NCI-H774 (cell line): ENCODE data around the gene HDAC4.

Experiments
- DNase-seq: peaks from one replicate; lab custom pipeline; 2025; lab: John Stamatoyannopoulos, UW

HDAC4 gene

DNA sequence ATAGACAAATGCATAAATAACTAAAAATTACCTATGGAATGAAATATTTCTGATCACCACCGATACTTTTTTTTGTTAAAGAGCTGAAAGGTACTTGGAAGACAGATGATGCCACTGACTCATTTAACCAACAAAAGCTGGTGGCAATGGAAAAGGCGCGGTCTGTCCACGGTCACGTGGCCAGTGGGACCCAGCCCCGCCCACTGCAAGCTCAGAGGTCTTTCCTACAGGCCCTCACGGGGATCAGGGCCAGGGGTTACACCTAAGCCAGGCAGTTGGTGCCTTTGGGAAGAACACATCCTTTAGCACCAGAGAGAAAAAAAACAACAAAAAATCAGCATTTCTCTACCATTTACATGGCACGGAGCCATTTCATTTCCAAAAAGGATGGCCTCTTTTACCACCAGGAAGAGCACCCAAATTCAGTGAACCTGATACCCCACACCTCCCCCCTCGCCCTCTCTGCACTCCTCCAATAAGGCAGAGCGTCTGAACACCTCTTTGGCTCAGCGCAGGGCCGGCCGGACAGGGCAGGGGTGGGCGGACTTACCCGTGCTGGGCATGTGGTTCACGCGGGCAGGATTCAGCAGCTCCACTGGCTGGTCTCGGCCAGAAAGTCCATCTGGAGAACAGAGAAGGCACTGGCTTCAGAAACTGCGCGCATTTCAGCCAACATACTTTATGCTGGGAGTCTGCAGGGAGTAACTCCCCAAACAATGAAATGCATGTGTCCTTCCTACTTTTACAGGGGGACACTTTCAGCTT lies 164.6 kb downstream of the HDAC4 start:
- DNase-seq, result no peak

DNA sequence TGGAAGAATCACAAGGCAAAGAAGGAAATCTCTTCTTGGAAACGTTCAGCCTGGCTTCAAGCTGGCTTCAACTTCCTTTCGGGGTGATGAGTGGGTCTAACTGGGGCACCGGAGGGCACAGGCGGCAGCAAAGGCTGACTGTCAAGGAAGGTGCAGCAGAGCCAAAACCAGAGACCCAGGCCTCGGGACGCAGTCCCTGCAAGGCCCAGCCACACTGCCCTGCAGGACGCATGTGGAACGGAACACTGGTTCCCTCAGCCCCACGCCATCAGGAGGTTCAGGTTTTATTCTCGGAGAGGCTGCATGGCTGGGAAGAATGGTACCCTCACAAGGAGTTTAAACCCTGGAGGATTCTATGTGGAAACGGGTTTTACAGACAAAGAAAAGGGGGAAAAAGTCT lies 165.5 kb downstream of the HDAC4 start:
- DNase-seq, result no peak

DNA sequence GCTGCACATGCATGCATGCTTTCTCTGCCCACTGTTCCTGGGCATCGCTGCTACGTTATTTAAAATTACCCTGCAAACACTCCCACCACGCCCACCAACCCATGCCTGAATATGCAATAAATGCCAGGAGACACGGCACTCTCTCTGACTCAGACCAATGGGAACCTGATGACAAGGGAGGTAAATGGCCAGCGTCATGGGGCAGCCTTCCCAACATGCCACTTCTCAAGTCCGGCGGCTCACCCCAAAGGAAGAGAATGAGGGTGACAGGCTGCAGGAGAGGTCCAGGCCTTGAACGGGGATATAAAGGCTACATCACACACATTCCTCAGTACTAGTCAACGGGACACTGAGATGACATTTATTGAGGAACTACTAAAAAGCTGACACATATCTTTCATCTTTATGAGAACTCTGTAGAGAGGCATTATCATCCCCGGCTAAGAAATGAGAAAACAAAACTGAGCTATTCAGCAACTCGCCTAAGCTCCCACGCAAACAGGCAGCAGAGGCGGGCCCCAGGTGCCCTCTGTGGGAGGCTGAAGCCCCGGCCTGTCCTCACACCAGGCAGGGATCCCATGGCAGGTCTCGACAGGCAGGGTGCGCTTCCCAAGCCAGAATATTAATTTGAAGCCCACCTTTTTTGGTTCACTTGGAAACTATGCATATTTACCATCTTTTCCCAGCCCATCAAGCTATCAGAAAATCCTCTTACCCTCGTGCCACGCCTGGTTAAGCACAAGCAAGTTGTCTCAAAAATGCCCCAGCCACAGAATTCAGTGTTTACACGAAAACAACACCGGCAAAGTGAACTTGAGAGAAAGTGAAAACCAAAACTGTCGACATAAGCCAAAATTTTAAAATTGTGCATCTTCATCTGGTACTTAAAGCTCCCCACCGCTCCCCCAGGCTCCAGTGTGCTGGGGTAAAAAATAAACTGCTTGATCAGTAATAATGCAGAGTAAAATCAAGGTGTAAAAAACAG lies 166.3 kb downstream of the HDAC4 start:
- DNase-seq, result no peak

DNA sequence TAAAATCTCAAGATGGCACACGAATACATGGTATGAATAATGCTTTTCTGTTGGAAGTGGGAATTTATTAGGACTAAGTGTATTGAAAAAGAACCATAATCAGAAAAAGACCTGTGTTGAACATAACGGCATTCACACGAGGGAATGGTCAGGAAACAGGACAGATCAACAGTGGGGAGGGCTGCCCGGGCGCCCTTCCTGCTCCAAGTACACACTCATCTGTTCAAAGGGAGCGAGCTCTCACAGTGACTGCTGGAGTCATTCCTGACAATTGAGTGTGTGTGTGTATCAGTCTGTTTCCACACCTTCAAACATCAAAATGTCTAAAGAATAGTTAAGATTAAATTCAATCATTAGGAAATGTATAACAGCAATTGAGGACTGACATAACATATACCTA lies 167.2 kb downstream of the HDAC4 start:
- no peak for DNase-seq

DNA sequence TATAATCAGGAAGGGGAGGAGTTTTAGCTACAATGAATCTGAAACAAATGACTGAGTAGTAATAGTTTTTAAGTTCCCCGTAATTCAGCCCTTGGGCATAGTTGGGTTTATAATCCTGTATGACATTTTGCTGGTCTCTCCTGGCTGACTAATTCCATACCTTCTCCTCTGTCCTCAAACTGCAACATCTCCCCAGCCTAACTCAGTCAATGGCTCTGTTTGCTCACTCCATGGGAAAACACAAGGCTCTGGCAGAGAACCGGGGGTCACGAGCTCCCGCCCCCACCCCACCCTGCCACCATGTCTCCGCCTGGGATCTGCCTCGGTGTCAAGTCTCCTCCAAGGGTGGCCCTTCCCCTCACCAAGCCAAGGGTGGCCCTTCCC lies 168.6 kb downstream of the HDAC4 start:
- no peak for DNase-seq

DNA sequence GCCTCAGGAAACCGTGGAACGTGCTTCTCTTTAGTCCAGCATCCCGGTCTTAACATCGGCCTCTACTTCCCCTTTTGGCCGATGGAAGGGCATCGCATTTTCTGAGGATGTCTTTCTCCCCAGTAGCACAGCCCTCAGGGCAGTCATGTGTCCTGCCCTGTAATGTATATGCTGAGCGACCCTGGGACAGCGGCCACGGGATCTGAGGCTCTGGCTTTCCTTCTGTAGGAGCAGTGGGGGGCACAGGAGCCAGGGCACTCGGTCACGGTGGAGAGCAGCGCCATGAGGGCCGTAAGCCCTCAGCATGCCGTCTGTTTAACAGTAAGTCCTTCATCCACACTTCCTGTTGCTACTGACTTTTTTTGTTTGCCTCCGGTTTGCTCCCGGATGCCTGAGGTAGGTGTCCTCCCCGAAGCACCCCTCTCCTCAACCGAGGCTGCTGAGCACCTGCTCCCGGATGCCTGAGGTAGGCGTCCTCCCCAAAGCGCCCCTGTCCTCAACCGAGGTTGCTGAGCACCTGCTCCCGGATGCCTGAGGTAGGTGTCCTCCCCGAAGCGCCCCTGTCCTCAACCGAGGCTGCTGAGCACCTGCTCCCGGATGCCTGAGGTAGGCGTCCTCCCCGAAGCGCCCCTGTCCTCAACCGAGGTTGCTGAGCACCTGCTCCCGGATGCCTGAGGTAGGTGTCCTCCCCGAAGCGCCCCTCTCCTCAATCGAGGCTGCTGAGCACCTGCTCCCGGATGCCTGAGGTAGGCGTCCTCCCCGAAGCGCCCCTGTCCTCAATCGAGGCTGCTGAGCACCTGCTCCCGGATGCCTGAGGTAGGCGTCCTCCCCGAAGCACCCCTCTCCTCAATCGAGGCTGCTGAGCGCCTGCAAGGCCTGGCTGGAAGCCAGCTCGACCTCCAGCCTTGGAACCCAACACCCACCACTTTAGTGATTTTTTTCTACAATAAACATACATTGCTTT lies 169.3 kb downstream of the HDAC4 start:
- DNase-seq, result no peak

DNA sequence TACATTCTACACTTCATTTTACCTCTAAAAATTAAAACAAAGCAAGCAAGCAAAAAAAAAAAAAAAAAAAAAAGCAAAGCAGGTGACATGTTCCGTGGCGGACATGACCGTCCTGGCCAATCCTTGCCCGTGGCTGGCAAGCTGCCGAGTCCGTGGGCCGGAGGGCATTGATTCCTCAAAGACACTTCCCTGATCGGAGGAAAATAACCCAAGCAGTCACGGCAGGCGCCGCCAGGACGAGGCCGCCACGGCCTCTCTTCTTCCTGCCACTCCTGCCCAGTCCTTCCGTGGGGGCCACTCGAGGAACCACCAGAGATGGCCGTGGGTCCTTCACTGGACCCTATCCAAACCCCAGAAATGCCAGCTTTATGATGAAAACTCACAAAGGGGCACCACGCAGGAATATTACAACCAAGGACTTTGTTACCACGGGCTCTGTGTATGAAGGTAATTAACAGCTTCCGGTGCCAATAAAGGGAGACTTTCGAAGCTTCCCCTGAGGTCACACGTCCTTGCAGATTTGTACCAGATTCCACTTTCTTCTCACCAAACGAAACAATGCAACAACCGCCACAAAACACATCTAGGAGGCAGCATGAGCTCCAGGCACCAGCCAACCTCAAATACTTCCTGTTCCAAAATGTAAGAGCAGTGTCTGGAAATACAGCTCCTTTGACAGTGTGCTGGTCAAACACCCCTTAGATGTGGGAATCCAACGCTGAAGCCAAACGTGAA lies 170.3 kb downstream of the HDAC4 start:
- no peak for DNase-seq

DNA sequence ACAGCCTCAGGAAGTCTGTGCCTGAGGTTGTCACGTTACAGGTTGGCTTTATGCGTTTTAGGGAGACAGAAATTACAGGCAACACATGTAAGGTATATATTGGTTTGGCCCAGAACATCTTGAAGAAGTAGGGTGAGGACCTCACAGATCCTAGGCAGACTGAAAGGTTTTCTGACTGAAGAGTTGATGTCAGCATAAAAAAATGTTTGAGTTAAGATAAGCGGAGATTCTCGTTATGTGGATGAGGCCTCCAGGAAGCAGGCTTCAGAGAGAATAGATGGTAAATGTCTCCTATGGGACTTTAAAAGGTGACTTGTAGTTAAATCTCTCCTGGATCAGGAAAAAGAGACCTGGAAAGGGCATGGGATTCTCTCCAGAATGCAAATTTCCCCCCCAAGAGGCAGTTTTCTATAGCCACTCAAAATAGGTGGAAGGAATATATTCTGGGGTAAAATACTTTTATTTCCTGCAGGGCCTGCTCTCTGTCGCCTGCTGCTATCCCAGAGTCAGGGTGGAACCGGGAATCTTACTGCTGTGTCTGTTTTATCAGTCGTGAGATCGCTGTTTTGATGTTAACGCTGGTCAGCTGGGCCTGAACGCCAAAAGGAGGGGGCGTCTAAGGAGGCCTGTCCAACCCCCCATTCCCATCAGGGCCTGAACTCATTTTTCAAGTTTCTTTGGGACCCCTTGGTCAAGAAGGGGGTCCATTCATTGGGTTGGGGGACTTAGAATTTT lies 171.1 kb downstream of the HDAC4 start:
- no peak for DNase-seq

DNA sequence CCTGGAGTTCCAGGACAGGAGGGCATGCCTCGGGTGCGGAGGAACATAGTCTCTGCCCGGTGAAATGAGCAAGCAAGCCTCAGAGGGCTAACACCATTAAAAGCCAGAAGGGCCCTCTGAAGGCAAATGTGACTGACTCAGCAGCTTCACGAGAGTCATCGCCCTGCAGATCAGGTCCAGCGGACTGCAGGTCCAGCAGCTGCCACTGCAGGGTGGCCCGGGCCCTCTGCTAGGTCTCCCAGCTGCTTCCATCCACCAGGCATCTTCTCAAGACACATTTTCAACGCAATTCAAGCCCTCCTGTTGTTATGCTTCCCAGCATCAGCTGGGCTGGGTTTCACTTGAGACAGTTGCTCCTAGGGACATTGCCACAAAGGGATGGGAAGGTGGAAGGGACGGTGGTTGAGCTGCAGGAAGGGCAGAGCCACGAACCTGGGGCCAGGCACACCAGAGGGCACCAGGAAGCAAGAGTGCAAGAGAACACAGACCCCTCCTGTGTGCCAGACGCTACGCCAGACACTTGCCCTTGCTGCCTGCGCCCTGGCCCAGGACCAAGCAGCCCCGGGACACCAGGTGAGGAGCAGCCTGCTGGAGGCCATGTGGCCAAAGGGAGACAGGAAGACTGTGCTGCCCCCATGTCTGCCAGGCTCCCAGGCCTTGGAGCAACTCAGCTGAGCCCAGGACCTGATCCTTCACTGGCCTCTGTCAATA lies 173.0 kb downstream of the HDAC4 start:
- no peak for DNase-seq

DNA sequence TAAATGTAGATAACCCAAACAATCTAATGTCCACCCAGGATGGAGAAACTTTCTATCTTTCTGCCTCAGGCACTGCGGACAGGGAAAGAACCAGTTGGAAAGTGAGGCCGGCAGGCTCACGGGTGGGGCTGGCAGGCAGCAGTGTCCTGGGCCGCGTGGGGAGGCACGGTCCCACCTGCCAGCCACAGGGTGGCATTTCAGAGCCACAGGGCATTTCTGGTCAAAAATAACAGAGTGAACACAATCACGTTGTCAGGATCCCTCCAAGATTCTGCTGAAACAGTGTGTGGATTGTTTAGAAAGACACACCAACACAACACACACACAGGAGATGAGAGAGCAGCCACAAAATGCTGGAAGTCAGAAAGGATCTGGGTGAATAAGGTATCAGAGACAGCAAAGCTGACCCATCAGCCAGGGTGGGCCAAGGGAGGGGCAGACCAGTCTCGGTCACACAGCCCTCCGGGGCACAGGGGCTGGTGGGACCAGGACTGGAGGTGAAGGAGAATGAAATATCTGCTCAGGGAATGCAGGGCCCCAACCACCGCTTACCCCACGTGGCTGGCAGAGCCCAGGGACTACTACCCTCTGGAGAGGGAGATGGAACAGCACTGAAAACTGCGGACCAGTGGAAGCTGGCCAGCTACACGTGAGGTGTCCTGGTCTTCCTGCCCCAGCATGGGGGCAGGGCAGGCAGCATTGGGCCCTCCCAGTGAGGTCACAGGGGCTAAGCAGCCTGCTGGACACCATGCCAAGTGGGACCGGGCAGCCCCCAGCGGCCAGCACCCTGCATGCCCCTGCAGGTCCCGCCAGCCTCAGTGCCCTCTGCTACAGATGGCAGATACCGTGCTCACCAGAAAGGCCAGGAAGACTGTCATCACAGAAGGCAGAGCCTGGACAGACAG lies 173.9 kb downstream of the HDAC4 start:
- no peak for DNase-seq

DNA sequence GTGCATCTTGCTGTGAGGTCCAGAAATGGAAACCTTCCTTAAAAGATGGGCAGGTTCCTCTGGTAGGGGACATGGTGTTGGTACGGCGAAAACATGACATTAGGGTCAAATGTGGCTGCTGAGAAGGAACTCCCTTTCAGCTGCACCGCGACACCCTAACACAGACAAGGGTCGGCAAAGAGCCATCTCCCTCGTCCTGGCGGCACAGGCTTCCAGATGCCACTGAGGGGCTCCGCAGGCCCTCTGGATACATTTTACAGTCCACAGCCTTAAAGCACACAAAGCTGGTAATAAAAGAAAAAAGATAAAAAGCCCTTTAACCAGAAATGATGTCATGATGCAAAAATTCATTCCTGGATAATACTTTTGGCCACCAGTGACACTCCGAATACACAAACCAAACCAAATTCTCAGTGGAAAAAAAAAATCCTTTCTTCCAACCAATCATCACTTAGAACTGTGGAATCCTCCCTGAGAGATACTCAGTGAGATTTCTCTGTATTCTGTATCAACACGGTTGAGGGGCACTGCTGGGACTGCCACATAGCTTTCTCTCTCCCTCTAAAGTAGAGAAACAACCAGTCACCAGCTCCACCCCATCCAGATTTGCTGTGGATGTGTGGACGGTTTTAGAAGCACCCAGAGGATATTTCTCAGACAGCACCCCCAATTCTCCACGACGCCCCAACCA lies 174.8 kb downstream of the HDAC4 start:
- DNase-seq, result no peak

DNA sequence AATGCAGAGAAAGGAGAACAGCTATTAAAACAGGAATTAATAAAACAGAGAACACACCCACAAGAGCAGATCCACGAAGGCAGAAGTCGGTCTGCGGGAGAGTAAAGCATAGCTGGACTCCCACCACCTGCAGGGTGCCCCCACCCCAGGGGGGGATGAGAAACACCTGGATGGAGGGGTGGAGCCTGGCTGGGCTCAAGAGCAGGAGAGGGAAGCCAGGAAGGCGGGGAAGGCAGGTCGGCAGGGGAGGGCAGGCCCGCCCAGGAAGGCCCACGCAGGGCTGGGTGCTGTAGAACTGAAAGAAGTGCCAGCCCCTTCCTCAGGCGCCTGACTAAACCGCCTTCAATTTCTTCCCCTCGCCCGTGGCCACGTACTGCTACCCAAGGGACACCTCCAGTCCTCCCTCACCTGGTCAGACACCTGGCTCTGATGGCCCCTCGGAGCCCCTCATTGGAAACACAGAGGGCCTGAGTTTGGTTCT lies 175.4 kb downstream of the HDAC4 start:
- DNase-seq, result no peak

DNA sequence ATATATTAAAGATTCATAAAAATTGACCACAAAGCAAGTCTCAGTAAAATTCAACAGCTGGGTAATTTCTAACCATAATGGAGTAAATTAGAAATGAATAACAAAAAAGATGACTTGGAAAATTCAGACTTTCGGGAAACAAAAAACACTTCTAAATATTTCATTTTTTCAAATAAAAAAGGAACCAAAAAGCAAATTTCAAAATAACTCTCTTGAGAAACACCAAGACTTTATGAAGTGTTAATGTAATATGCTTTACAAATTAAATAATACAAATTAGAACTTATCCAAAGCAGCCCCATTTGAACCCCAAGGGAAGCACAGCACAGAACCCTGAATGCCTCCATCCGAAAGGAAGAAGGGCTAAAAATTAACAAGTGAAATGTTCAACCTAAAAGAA lies 175.9 kb downstream of the HDAC4 start:
- no peak for DNase-seq

DNA sequence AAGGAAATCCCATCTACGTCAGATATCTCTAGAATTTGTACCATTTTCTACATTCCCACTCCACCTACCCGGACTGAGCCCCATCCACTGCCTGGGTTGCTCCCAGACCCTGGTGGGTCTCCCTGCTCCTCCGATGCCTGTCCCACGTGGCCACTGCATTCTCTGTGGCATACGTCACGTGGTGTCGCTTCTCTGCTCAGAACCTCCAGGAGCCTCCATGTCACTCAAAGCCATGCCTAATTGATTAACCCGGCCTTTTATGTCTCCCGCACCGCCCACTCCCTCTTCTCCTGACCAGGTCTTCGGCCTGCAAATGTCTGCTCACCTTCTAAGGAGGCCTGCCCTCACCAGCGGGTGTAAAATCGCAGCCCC lies 176.6 kb downstream of the HDAC4 start:
- DNase-seq, result no peak

DNA sequence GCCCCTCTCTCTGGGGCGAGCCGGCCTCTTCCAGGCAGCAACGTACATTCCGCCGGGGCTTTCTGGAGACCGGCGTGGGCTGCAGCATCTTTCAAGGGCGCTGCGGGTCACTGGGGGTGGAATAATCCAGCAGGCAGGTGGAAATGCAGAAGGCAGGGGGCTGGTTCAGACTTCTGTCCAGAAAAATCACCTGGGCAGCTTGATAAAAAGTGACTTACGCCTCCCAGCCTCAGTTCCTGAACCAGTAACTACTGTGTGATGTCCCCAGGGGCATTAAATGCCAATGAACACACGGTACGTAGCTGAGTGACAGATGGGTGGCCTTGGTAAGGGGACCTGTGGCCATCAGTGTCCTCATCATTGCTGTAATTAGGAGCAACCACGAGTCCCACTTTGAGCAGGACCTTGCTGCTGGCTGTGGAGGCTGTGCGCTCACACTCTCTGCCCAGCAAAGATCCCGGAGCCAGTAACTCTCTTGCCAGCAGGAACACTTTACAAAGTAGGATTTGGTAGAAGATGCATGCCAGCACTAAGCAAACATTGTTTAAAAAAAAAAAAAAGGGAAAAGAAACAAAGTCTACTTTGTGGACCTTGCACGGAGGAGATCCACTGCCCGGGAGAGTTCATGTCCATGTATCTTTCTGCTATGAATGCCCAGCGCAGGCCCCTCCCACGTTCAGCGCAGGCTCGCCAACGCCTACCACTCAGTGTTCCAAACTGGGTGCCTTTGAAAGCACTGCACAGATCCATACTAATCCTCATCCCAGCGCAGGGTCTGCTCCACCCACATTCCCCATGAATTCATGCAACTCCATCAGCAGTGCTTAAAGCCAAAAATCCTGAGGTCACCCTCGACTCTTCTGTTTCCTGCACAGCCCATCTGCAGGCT lies 177.3 kb downstream of the HDAC4 start:
- no peak for DNase-seq

DNA sequence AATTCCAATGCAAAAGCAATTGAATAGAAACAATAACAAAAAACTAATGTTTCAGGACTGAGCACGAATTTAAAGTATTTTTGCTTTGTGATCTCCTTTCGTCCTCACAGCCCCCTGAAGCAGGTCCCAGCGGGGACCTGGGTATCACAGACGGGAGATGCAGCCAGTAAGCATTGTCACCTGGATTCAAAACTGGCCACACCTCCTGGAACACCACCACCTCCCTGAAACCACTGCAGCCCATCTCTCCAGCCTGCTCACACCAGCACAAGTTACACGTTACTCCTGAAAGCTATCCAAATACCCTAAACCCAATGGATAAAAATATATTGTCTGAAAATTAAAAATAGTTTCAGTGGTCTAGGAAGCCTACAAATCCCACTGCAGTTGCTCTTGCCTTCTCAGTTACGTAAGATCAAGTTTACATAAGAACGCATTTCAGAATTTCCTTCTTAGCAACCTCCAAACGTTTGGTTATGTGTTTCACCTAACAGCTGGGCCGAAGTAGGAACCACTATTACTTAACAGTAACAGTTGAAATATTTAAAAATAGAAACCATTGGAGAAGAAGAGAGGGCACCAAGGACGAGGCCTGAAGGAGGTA lies 178.0 kb downstream of the HDAC4 start:
- no peak for DNase-seq

DNA sequence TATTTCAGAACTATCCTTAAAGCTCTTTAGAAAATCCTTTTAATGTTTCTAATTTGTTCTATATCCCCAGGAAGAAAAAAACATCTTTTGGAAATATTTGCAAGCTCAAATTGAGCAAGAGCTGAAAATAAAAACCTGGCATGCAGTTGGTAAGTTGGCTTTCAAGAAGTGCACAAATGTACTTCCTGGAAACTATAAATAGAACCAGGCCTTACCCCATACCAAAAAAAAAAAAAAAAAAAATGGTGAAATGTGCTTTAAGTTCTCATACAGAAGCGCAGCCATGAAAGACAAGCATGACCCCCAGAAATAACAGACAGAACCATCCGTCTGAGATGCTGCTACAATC lies 178.5 kb downstream of the HDAC4 start:
- no peak for DNase-seq
